Epithelial cell of esophagus (primary cell): ENCODE results near the gene CCDC9B.

ENCODE experiments used
- DNase-seq: peaks from one replicate; pipeline ENCODE4 v3.0.0; 2010; ENCODE audit warnings: low read depth
- H3K4me3 ChIP-seq: 2 replicates; pipeline ENCODE4 v1.5.1; 2011; ENCODE audit warnings: mild to moderate bottlenecking, low read length, control low read depth
- TF ChIP-seq, protein P1 (sequence below): IDR thresholded peaks from 2 replicates; pipeline ENCODE4 v1.5.1; 2011; ENCODE audit warnings: low read depth, mild to moderate bottlenecking, low read length, control low read depth, inconsistent platforms; ENCODE audit not compliant: insufficient read depth; ENCODE audit errors: missing control alignments

The CCDC9B gene

DNA sequence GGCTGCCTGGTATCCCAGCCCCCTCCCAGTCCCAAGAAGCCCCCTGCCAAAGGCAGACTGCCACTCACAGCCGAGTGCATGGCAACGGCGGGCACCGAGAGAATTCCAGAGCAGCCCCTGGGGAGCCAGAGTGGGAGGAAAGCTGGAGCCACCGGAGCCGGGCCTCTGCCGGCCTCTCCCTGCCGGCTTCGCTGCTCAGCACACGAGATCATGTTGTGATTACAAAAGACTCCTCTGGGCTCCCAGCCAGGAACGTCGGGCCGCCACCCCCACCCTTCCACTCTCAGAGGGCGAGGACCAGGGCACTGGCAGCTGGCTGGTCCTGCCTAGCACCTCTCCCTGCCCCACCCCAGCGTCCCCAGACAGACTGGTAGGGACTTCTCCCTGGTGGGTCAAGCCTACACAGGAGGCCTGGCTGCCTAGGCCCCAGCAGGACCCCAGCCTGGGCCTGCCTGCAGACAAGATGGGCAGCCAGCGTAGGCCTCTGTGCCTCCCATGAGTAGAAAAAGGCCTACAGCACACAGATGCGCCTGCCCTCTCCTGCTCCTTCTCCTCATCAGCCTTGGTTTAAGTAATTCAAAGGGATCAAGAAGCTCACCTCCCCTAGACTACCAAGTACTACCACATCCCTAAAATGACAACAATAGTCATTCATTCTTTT is at the start of gene CCDC9B:
Gene CCDC9B (minus strand): TSS at position 200 of the 661 bp plus-strand sequence. CDS start 120 bp downstream, at position 80.
- peak; percentile 87 for DNase-seq
- peak within 1 kb of the TSS; percentile 54 for H3K4me3 ChIP-seq

GRCh38 chr15:40389824-40390595 is 49.3 kb upstream of the CCDC9B start:
- DNase-seq = no peak
- TF ChIP-seq, protein P1, sequence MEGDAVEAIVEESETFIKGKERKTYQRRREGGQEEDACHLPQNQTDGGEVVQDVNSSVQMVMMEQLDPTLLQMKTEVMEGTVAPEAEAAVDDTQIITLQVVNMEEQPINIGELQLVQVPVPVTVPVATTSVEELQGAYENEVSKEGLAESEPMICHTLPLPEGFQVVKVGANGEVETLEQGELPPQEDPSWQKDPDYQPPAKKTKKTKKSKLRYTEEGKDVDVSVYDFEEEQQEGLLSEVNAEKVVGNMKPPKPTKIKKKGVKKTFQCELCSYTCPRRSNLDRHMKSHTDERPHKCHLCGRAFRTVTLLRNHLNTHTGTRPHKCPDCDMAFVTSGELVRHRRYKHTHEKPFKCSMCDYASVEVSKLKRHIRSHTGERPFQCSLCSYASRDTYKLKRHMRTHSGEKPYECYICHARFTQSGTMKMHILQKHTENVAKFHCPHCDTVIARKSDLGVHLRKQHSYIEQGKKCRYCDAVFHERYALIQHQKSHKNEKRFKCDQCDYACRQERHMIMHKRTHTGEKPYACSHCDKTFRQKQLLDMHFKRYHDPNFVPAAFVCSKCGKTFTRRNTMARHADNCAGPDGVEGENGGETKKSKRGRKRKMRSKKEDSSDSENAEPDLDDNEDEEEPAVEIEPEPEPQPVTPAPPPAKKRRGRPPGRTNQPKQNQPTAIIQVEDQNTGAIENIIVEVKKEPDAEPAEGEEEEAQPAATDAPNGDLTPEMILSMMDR = no peak
- H3K4me3 ChIP-seq = no peak overlapping the region

More for the DNA sequence above, at the start of gene CCDC9B:
- TF ChIP-seq, protein P1 = no peak

DNA sequence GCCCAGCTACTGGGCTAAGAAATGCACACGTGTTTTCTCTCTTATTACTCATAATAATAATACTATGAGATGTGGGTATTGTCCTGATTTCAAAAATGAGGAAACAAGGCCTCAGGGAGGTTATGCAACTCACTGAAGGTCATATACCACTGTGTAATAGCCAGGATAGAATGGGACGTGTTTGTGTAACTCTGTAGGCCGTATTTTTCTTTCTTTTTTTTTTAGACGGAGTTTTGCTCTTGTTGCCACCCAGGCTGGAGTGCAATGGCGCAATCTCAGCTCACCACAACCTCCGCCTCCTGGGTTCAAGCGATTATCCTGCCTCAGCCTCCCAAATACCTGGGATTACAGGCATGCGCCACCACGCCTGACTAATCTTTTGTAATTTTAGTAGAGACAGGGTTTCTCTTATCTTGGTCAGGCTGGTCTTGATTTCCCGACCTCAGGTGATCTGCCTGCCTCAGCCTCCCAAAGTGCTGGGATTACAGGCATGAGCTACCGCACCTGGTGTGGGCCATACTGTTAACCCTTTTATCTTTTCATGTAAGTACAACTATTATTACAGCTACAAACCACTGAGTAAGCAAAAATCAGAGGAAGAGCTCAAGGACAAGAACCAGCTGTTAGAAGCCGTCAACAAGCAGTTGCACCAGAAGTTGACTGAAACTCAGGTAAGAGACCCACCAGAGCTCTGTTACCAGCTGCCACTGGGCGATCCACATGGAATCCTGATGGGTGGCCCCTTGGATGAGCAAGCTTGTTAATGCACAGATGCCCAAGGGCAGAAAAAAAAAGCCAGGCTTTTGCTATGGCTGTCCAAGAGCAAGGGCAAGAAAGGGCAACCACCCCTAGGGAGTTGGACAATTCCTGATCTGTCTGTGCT is 48.4 kb upstream of the CCDC9B start:
- no peak overlapping the region for H3K4me3 ChIP-seq
- TF ChIP-seq, protein P1 = no peak
- DNase-seq = peak; percentile 74

DNA sequence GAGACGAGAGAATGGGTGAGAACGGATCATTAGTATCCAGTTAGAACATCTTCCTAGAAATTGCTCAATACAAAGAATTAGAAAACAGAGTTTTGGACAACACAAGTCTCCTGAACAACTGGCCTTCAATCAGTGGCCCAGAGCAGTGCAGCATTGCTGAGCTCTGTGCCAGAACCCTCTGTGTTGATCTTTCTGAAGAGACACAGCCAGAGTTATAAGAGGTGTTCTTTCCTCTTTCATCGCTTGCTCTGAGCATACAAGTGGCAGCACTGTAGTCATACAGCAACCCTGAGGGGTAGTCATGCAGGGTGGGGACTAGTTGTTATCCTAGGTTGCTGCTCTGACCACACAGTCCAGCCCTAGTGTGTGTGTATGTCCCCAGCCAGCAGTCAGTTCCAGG is 45.7 kb upstream of the CCDC9B start:
- no peak for DNase-seq
- TF ChIP-seq, protein P1 = no peak
- H3K4me3 ChIP-seq = no peak overlapping the region

DNA sequence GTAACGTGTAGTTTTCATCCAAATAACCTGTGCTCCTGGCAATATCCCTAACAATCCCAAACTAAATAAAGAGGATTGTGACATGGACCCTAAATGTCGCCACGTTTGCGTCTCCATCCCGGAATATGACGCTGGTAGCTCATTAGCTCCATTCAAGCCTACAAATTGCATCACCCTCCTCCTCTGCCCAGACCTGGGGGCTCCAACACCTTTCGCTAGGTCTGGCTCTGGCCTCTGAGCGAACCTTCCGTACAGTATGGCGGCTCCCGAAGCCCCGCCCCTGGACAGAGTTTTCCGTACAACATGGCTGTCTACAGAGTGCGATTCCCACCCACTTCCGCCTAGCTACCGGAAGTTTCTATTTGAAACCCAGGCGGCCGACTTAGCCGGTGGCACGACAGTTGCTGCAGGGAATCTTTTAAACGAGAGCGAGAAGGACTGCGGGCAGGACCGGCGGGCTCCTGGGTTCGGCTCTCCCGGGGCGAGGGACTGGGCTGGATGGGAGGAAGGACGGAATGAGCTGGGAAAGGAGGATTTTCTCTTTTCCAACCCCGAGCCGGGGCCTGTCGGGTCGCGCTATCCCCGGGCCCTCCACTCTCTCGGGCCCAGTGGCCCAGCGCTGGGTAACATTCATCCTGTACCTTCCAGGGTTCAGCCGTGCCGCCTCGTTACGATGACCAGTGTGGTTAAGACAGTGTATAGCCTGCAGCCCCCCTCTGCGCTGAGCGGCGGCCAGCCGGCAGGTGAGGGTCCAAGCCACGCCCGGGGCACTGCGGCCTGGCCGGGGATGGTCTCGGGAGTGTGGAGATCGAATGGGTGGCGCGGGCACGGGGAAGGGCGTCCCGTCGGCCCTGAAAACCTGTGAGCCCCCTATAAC is 42.1 kb upstream of the CCDC9B start, which contains the start of gene KNSTRN:
Gene KNSTRN (plus strand): TSS at position 142 of the 877 bp plus-strand sequence. CDS start 115 bp downstream, at position 257.
- peak within 1 kb of the TSS; percentile 93 for H3K4me3 ChIP-seq
- peak; percentile 95 for DNase-seq
- TF ChIP-seq, protein P1 = no peak
